ENCODE data around the gene CDH13.
A peak's percentile ranks its signal among the peaks of the same experiment; 100 is the strongest.

The CDH13 gene

GRCh38 chr16:82649766-82650165, 23.0 kb downstream of the CDH13 start:
- no peaks in the 10 kb centered on the region for H3K9me3 ChIP-seq (replicated peaks; ENCODE audit: insufficient read depth, low read length)
- H3K27ac ChIP-seq (ENCODE audit: low read length), result no peak overlapping the region
- H3K36me3 ChIP-seq (replicated peaks; ENCODE audit: insufficient read depth, low read length), result no peaks in the 10 kb centered on the region
- no peak for DNase-seq
- H3K79me2 ChIP-seq (ENCODE audit: low read length), result no peaks in the 10 kb centered on the region
- no peak for TF ChIP-seq EZH2phosphoT487 (IDR thresholded peaks at IDR 0.05; ENCODE audit: low read length)
- no peak for TF ChIP-seq CTCF (IDR thresholded peaks at IDR 0.05; ENCODE audit: low read length)
- TF ChIP-seq EZH2 (optimal IDR thresholded peaks at IDR 0.05; ENCODE audit: low read depth, low read length), result no peak
- H3K4me1 ChIP-seq (ENCODE audit: low read length), result peaks cover 28% of the 10 kb centered on the region
- H3F3A ChIP-seq (ENCODE audit: insufficient read depth, low read length), result peaks cover 5% of the 10 kb centered on the region
- no peaks in the 10 kb centered on the region for H4K20me1 ChIP-seq (ENCODE audit: insufficient read depth, low read length)
- no peaks in the 10 kb centered on the region for H3K27me3 ChIP-seq (replicated peaks; ENCODE audit: insufficient read depth, low read length)
- no peak overlapping the region for H3K9ac ChIP-seq (ENCODE audit: low read length)
- H2AFZ ChIP-seq (ENCODE audit: low read length), result no peak overlapping the region
- no peak overlapping the region for H3K4me3 ChIP-seq (ENCODE audit: low read length)
- H3K9me2 ChIP-seq (replicated peaks; ENCODE audit: insufficient read depth, low read length), result no peaks in the 10 kb centered on the region
- H3K4me2 ChIP-seq (ENCODE audit: low read depth, low read length), result no peak overlapping the region

- no peak overlapping the region for H3K4me3 ChIP-seq (ENCODE audit: low read length)
- no peak overlapping the region for H2AFZ ChIP-seq (ENCODE audit: low read length)
These were observed 24.0 kb downstream of the CDH13 start for GRCh38 chr16:82650804-82651203.

GRCh38 chr16:82651921-82652601, 25.3 kb downstream of the CDH13 start:
- Histone ChIP-seq H2AFZ (ENCODE audit: low read length) (peak overlapping the region; percentile 47), H3K4me1 (ENCODE audit: low read length) (peaks cover 28% of the 10 kb centered on the region), H3K4me2 (ENCODE audit: low read depth, low read length) (peak overlapping the region; percentile 54), H3K9me2 (replicated peaks; ENCODE audit: insufficient read depth, low read length) (no peaks in the 10 kb centered on the region), H3K4me3 (ENCODE audit: low read length) (peak overlapping the region; percentile 26; the same call in 1 of the 2 replicates), H3K27ac (ENCODE audit: low read length) (peak overlapping the region; percentile 88), H3K79me2 (ENCODE audit: low read length) (no peaks in the 10 kb centered on the region), H3K9ac (ENCODE audit: low read length) (peak overlapping the region; percentile 18; the same call in 1 of the 2 replicates), H3F3A (ENCODE audit: insufficient read depth, low read length) (peaks cover 5% of the 10 kb centered on the region), H3K27me3 (replicated peaks; ENCODE audit: insufficient read depth, low read length) (no peaks in the 10 kb centered on the region), H3K9me3 (replicated peaks; ENCODE audit: insufficient read depth, low read length) (no peaks in the 10 kb centered on the region), H4K20me1 (ENCODE audit: insufficient read depth, low read length) (no peaks in the 10 kb centered on the region), H3K36me3 (replicated peaks; ENCODE audit: insufficient read depth, low read length) (no peaks in the 10 kb centered on the region)
- DNase-seq, result peak; percentile 53
- no peak for TF ChIP-seq EZH2 (optimal IDR thresholded peaks at IDR 0.05; ENCODE audit: low read depth, low read length)
- TF ChIP-seq CTCF (IDR thresholded peaks at IDR 0.05; ENCODE audit: low read length), result no peak
- no peak for TF ChIP-seq EZH2phosphoT487 (IDR thresholded peaks at IDR 0.05; ENCODE audit: low read length)

More at GRCh38 chr16:82650804-82651203, 24.0 kb downstream of the CDH13 start:
- no peak overlapping the region for H3K9ac ChIP-seq (ENCODE audit: low read length)
- TF ChIP-seq EZH2phosphoT487 (IDR thresholded peaks at IDR 0.05; ENCODE audit: low read length), result no peak
- no peaks in the 10 kb centered on the region for H3K9me3 ChIP-seq (replicated peaks; ENCODE audit: insufficient read depth, low read length)
- peaks cover 28% of the 10 kb centered on the region for H3K4me1 ChIP-seq (ENCODE audit: low read length)
- H3F3A ChIP-seq (ENCODE audit: insufficient read depth, low read length), result peaks cover 5% of the 10 kb centered on the region
- H3K27me3 ChIP-seq (replicated peaks; ENCODE audit: insufficient read depth, low read length), result no peaks in the 10 kb centered on the region
- H3K9me2 ChIP-seq (replicated peaks; ENCODE audit: insufficient read depth, low read length), result no peaks in the 10 kb centered on the region
- no peak overlapping the region for H3K4me2 ChIP-seq (ENCODE audit: low read depth, low read length)
- DNase-seq, result no peak
- no peaks in the 10 kb centered on the region for H3K36me3 ChIP-seq (replicated peaks; ENCODE audit: insufficient read depth, low read length)
- no peaks in the 10 kb centered on the region for H4K20me1 ChIP-seq (ENCODE audit: insufficient read depth, low read length)
- no peak overlapping the region for H3K27ac ChIP-seq (ENCODE audit: low read length)
- no peaks in the 10 kb centered on the region for H3K79me2 ChIP-seq (ENCODE audit: low read length)

- Histone ChIP-seq H3K79me2 (ENCODE audit: low read length) (no peaks in the 10 kb centered on the region), H4K20me1 (ENCODE audit: insufficient read depth, low read length) (no peaks in the 10 kb centered on the region), H2AFZ (ENCODE audit: low read length) (no peak overlapping the region), H3K9ac (ENCODE audit: low read length) (no peak overlapping the region), H3K4me2 (ENCODE audit: low read depth, low read length) (no peak overlapping the region), H3K9me3 (replicated peaks; ENCODE audit: insufficient read depth, low read length) (no peaks in the 10 kb centered on the region), H3K27me3 (replicated peaks; ENCODE audit: insufficient read depth, low read length) (no peaks in the 10 kb centered on the region), H3K27ac (ENCODE audit: low read length) (peak overlapping the region; percentile 88; the same call in 1 of the 2 replicates), H3K4me3 (ENCODE audit: low read length) (no peak overlapping the region), H3K9me2 (replicated peaks; ENCODE audit: insufficient read depth, low read length) (no peaks in the 10 kb centered on the region), H3K4me1 (ENCODE audit: low read length) (peaks cover 28% of the 10 kb centered on the region), H3K36me3 (replicated peaks; ENCODE audit: insufficient read depth, low read length) (no peaks in the 10 kb centered on the region), H3F3A (ENCODE audit: insufficient read depth, low read length) (peaks cover 5% of the 10 kb centered on the region)
- TF ChIP-seq EZH2phosphoT487 (IDR thresholded peaks at IDR 0.05; ENCODE audit: low read length) (no peak), EZH2 (optimal IDR thresholded peaks at IDR 0.05; ENCODE audit: low read depth, low read length) (no peak), CTCF (IDR thresholded peaks at IDR 0.05; ENCODE audit: low read length) (no peak)
- no peak for DNase-seq
These were observed 26.1 kb downstream of the CDH13 start for GRCh38 chr16:82652826-82653225.
